Small intestine (tissue), 7 donors: ENCODE measurements around the gene TMEM269. TPM values are rescaled to one million over a fixed set of nuclear protein-coding genes. Genes with fewer than 3 reads are reported as not detected.

Experiments
- DNase-seq, 2 donors: peaks; one replicate each; pipeline versions ENCODE4 v3.0.0 to v3.0.0-alpha.2; 2013
- FAIRE-seq: peaks from 2 replicates; lab custom pipeline; 2012; peaks lifted over from hg19 to GRCh38; lab: Jason Lieb, UNC
- H3K27ac ChIP-seq, 3 donors: one replicate each; pipeline ENCODE4 v1.5.1; 2013; ENCODE audit warnings: low read length in 2 of 3, mild to moderate bottlenecking in 2 of 3, control low read depth in 1 of 3, inconsistent platforms in 1 of 3, low read depth in 1 of 3, moderate library complexity in 1 of 3
- H3K27me3 ChIP-seq, 3 donors: one replicate each; pipeline ENCODE4 v1.6.1; 2013; ENCODE audit warnings: low read length in 3 of 3, inconsistent platforms in 1 of 3; ENCODE audit not compliant: control insufficient read depth in 3 of 3, insufficient read depth in 3 of 3
- H3K36me3 ChIP-seq, 3 donors: one replicate each; pipeline ENCODE4 v1.6.1; 2013; ENCODE audit warnings: low read length in 3 of 3, inconsistent platforms in 1 of 3, low read depth in 1 of 3, mild to moderate bottlenecking in 1 of 3, moderate library complexity in 1 of 3; ENCODE audit not compliant: control insufficient read depth in 3 of 3, insufficient read depth in 2 of 3
- H3K4me1 ChIP-seq, 3 donors: one replicate each; pipeline ENCODE4 v1.6.1; 2013; ENCODE audit warnings: low read length in 2 of 3, inconsistent platforms in 1 of 3, low read depth in 1 of 3, mild to moderate bottlenecking in 1 of 3, moderate library complexity in 1 of 3; ENCODE audit not compliant: control insufficient read depth in 3 of 3, insufficient read depth in 2 of 3
- H3K4me3 ChIP-seq, 3 donors: one replicate each; pipeline ENCODE4 v1.5.1; 2013; ENCODE audit warnings: low read length in 3 of 3, control low read depth in 1 of 3, inconsistent platforms in 1 of 3, low read depth in 1 of 3, mild to moderate bottlenecking in 1 of 3, moderate library complexity in 1 of 3
- H3K9me3 ChIP-seq, 2 donors: one replicate each; pipeline ENCODE4 v1.6.1; 2013; ENCODE audit warnings: low read depth in 1 of 2, low read length in 1 of 2; ENCODE audit not compliant: control insufficient read depth in 2 of 2, insufficient read depth in 1 of 2
- WGBS, 3 donors: extraction: QIAGEN DNeasy Blood & Tissue Kit; methylation state at CpG; one replicate each; pipeline ENCODE4 v1.1.7; 2013; 5-methylcytosine and 5-hydroxymethylcytosine counted together
- polyA plus RNA-seq, 4 donors: library from polyadenylated mRNA; stranded (reverse) in 3 of 4; unstranded in 1 of 4; fragments of 200-250 nt in 3 of 4; fragments of 120-200 nt in 1 of 4; gene quantifications; one replicate each; pipeline versions ENCODE4 v1.2.1 to v1.2.3, GENCODE V29; 2013
- donor health status: healthy with polysubstance abuse.
- donor health status: control.
- donor health status: control.
- donor health status: Bipolar disorder and iron deficiency.
- donor health status: healthy.

Gene TMEM269
- polyA plus RNA-seq, 4 donors = 0.03 to 0.06 TPM; not detected in 2

- H3K9me3 ChIP-seq = no peaks in the 10 kb centered on the region
- H3K36me3 ChIP-seq = peaks cover 0 to 17% (median 0%) of the 10 kb centered on the region in 3 donors
- no peaks in the 10 kb centered on the region for H3K27me3 ChIP-seq
- peak overlapping the region in 1 of 3 donors; percentile 84 for H3K4me3 ChIP-seq
- peak overlapping the region in 1 of 3 donors; percentile 45 for H3K27ac ChIP-seq
- FAIRE-seq = no peak
- no peak for DNase-seq
- WGBS, 3 donors = 53 to 77% (median 61%) methylated on average over 7 of the region's 7 CpGs
- peaks cover 0 to 11% (median 10%) of the 10 kb centered on the region in 3 donors for H3K4me1 ChIP-seq
Observed at GRCh38 chr1:42765269-42765668, 19.5 kb upstream of the TMEM269 start.

- FAIRE-seq (no peak), DNase-seq (peak; percentile 21 to 59)
- 1 to 2% (median 2%) methylated on average over 39 to 44 of the region's 44 CpGs for WGBS, 3 donors
- Histone ChIP-seq H3K27me3 (no peaks in the 10 kb centered on the region), H3K9me3 (no peaks in the 10 kb centered on the region), H3K36me3 (peaks cover 0 to 17% (median 0%) of the 10 kb centered on the region in 3 donors), H3K27ac (peak overlapping the region; percentile 16 to 86 (median 76)), H3K4me1 (peaks cover 0 to 11% (median 10%) of the 10 kb centered on the region in 3 donors), H3K4me3 (peak overlapping the region; percentile 67 to 97 (median 84))
Observed at GRCh38 chr1:42765832-42766740, 18.7 kb upstream of the TMEM269 start.

GRCh38 chr1:42766741-42767509 lies 17.9 kb upstream of the TMEM269 start, which contains the start of the genes C1orf50 and P3H1:
Gene C1orf50, plus strand, starts transcription at chr1:42767249. Its CDS starts 63 bp downstream, at chr1:42767312.
Gene P3H1, minus strand, starts transcription at chr1:42767028. Its CDS starts 57 bp downstream, at chr1:42766971.
- no peaks in the 10 kb centered on the region for H3K9me3 ChIP-seq
- H3K27ac ChIP-seq = peak within 1 kb of the TSS; percentile 90 to 96 (median 92)
- H3K36me3 ChIP-seq = peaks cover 0 to 14% (median 0%) of the 10 kb centered on the region in 3 donors
- peaks cover 0 to 11% (median 10%) of the 10 kb centered on the region in 3 donors for H3K4me1 ChIP-seq
- DNase-seq (peak; percentile 100), FAIRE-seq (no peak)
- no peaks in the 10 kb centered on the region for H3K27me3 ChIP-seq
- 0% methylated on average over 54 to 82 of the region's 82 CpGs for WGBS, 3 donors
- peak within 1 kb of the TSS; percentile 84 to 97 (median 94) for H3K4me3 ChIP-seq

GRCh38 chr1:42767510-42768000 lies 17.2 kb upstream of the TMEM269 start:
- no peaks in the 10 kb centered on the region for H3K27me3 ChIP-seq
- peak overlapping the region; percentile 90 to 96 (median 92) for H3K27ac ChIP-seq
- no peak for FAIRE-seq
- peaks cover 0 to 12% (median 0%) of the 10 kb centered on the region in 3 donors for H3K36me3 ChIP-seq
- H3K9me3 ChIP-seq = no peaks in the 10 kb centered on the region
- 1 to 2% (median 2%) methylated on average over 19 to 23 of the region's 23 CpGs for WGBS, 3 donors
- peaks cover 0 to 11% (median 10%) of the 10 kb centered on the region in 3 donors for H3K4me1 ChIP-seq
- DNase-seq = peak; percentile 39 to 79
- peak overlapping the region; percentile 84 to 97 (median 94) for H3K4me3 ChIP-seq

- Histone ChIP-seq H3K27ac (peak overlapping the region in 1 of 3 donors; percentile 96), H3K4me1 (peaks cover 0 to 11% (median 10%) of the 10 kb centered on the region in 3 donors), H3K36me3 (peaks cover 0 to 10% (median 0%) of the 10 kb centered on the region in 3 donors), H3K4me3 (peak overlapping the region in 2 of 3 donors; percentile 84 to 97), H3K9me3 (no peaks in the 10 kb centered on the region), H3K27me3 (no peaks in the 10 kb centered on the region)
- DNase-seq = no peak
- no peak for FAIRE-seq
- WGBS, 3 donors = 72 to 85% (median 80%) methylated on average over 2 of the region's 2 CpGs
Observed at GRCh38 chr1:42768172-42768571, 16.6 kb upstream of the TMEM269 start.

- Histone ChIP-seq H3K9me3 (no peaks in the 10 kb centered on the region), H3K4me3 (no peak overlapping the region), H3K27me3 (no peaks in the 10 kb centered on the region), H3K36me3 (peaks cover 0 to 13% (median 4%) of the 10 kb centered on the region in 3 donors), H3K27ac (no peak overlapping the region), H3K4me1 (peaks cover 0 to 10% (median 8%) of the 10 kb centered on the region in 3 donors)
- DNase-seq (peak in 1 of 2 donors; percentile 61), FAIRE-seq (no peak)
- 76 to 89% (median 82%) methylated on average over 3 of the region's 3 CpGs for WGBS, 3 donors
Observed at GRCh38 chr1:42769811-42770210, 15.0 kb upstream of the TMEM269 start.

GRCh38 chr1:42773420-42773819 lies 11.4 kb upstream of the TMEM269 start:
- peaks cover 0 to 6% (median 2%) of the 10 kb centered on the region in 3 donors for H3K4me1 ChIP-seq
- no peaks in the 10 kb centered on the region for H3K9me3 ChIP-seq
- FAIRE-seq (no peak), DNase-seq (no peak)
- 47 to 58% (median 47%) methylated on average over 2 of the region's 2 CpGs for WGBS, 3 donors
- H3K4me3 ChIP-seq = no peak overlapping the region
- H3K27me3 ChIP-seq = no peaks in the 10 kb centered on the region
- no peak overlapping the region for H3K27ac ChIP-seq
- peaks cover 4 to 33% (median 13%) of the 10 kb centered on the region in 3 donors for H3K36me3 ChIP-seq
